Bronchial epithelial cell (primary cell): ENCODE data around the gene JPH4. TPM values are rescaled to one million over a fixed set of nuclear protein-coding genes. Genes with fewer than 3 reads are reported as not detected.
"Not testable (repeated sequence)": the region's sequence is repeated elsewhere in the genome, so short reads cannot be mapped to it uniquely, and the experiment has no call there.

Experiments
- DNase-seq: peaks from one replicate; pipeline ENCODE4 v3.0.0-alpha.2; 2010; ENCODE audit warnings: low read depth
- FAIRE-seq: peaks from 2 replicates; lab custom pipeline; 2011; peaks lifted over from hg19 to GRCh38; lab: Jason Lieb, UNC
- H3K27me3 ChIP-seq: 2 replicates; pipeline ENCODE4 v1.5.1; 2011; ENCODE audit warnings: low read length; ENCODE audit not compliant: control insufficient read depth, insufficient read depth
- H3K36me3 ChIP-seq: 2 replicates; pipeline ENCODE4 v1.5.1; 2011; ENCODE audit warnings: low read length; ENCODE audit not compliant: control insufficient read depth, insufficient read depth
- H3K4me3 ChIP-seq: 2 replicates; pipeline ENCODE4 v1.5.1; 2011; ENCODE audit warnings: mild to moderate bottlenecking, low read depth, low read length, control low read depth
- CTCF ChIP-seq: IDR thresholded peaks from 2 replicates; pipeline ENCODE4 v1.5.1; 2011; ENCODE audit warnings: mild to moderate bottlenecking, moderate library complexity, low read length, control low read depth, inconsistent platforms; ENCODE audit not compliant: insufficient read depth, severe bottlenecking
- total RNA-seq: library from RNA; depleted of rRNA; stranded (reverse); fragments of >200 nt; gene quantifications from 2 replicates; pipeline ENCODE4 v1.2.1, GENCODE V29; 2014

JPH4 gene
- total RNA-seq, 1 donor from 2014 or later, result not detected

- Histone ChIP-seq H3K27me3 (peaks cover 3% of the 10 kb centered on the region), H3K36me3 (no peaks in the 10 kb centered on the region), H3K4me3 (no peak overlapping the region)
- no peak for TF ChIP-seq CTCF
- DNase-seq (no peak), FAIRE-seq (no peak)
Measured at GRCh38 chr14:23612354-23612732, 33.8 kb upstream of the JPH4 start.

GRCh38 chr14:23610815-23611289, 32.3 kb upstream of the JPH4 start:
- H3K36me3 ChIP-seq, result no peaks in the 10 kb centered on the region
- FAIRE-seq (no peak), DNase-seq (no peak)
- H3K4me3 ChIP-seq, result no peak overlapping the region
- peaks cover 3% of the 10 kb centered on the region for H3K27me3 ChIP-seq
- TF ChIP-seq CTCF, result no peak

GRCh38 chr14:23610090-23610814, 31.7 kb upstream of the JPH4 start:
- Histone ChIP-seq H3K27me3 (peaks cover 3% of the 10 kb centered on the region), H3K4me3 (no peak overlapping the region), H3K36me3 (no peaks in the 10 kb centered on the region)
- TF ChIP-seq CTCF, result no peak
- no peak for FAIRE-seq
- no peak for DNase-seq

GRCh38 chr14:23609411-23610089, 31.0 kb upstream of the JPH4 start:
- H3K27me3 ChIP-seq, FAIRE-seq, DNase-seq, H3K4me3 ChIP-seq, H3K36me3 ChIP-seq: not testable (repeated sequence)

GRCh38 chr14:23609001-23609400, 30.4 kb upstream of the JPH4 start:
- FAIRE-seq, result no peak
- Histone ChIP-seq H3K4me3 (no peak overlapping the region), H3K27me3 (peaks cover 3% of the 10 kb centered on the region), H3K36me3 (no peaks in the 10 kb centered on the region)
- DNase-seq, result no peak
- no peak for TF ChIP-seq CTCF

GRCh38 chr14:23608454-23608853, 29.9 kb upstream of the JPH4 start:
- Histone ChIP-seq H3K4me3 (no peak overlapping the region), H3K27me3 (peaks cover 3% of the 10 kb centered on the region)

More at GRCh38 chr14:23608454-23608853, 29.9 kb upstream of the JPH4 start:
- DNase-seq (no peak), FAIRE-seq (no peak)
- H3K36me3 ChIP-seq, result no peaks in the 10 kb centered on the region
- TF ChIP-seq CTCF, result no peak
